Esophagus squamous epithelium (tissue), 4 donors: Measurements from ENCODE around the gene SPECC1.

Experiments used
- POLR2A ChIP-seq, 4 donors: fragments of 450-650 bp; IDR thresholded peaks; one replicate each; pipeline ENCODE4 v1.6.1; 2017; ENCODE audit warnings: antibody characterized with exemption in 4 of 4, mild to moderate bottlenecking in 4 of 4, moderate library complexity in 3 of 4
- TF ChIP-seq, protein P1 (sequence below), 6 experiments: fragments of 450-650 bp in 4 of 6; fragments of 200-600 bp in 2 of 6; sonication (generic) in 2 of 6; IDR thresholded peaks; one replicate each; pipeline ENCODE4 v1.5.1; 2016 to 2019; ENCODE audit warnings: antibody characterized with exemption in 6 of 6, mild to moderate bottlenecking in 4 of 6, moderate library complexity in 4 of 6

DNA sequence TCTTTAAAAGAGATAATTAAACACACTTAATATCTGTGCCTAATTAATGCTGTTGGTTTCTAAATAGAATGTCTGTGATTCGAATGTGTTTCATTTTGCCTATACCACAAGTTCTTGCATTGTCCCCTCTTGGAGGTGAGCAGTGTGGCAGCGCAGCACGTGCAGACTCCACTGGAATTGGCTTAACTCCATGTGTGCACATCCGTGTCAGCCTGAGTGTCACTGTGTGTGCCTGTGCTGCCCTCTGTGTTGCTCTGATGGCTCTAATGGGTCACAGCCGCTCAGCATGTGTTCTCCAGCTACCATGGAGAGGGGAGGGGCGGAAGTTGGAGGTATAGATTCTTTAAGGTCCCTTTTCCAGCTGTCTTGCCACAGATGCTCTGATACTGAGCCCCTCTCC, 226.6 kb downstream of the SPECC1 start:
- TF ChIP-seq, protein P1, sequence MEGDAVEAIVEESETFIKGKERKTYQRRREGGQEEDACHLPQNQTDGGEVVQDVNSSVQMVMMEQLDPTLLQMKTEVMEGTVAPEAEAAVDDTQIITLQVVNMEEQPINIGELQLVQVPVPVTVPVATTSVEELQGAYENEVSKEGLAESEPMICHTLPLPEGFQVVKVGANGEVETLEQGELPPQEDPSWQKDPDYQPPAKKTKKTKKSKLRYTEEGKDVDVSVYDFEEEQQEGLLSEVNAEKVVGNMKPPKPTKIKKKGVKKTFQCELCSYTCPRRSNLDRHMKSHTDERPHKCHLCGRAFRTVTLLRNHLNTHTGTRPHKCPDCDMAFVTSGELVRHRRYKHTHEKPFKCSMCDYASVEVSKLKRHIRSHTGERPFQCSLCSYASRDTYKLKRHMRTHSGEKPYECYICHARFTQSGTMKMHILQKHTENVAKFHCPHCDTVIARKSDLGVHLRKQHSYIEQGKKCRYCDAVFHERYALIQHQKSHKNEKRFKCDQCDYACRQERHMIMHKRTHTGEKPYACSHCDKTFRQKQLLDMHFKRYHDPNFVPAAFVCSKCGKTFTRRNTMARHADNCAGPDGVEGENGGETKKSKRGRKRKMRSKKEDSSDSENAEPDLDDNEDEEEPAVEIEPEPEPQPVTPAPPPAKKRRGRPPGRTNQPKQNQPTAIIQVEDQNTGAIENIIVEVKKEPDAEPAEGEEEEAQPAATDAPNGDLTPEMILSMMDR (IDR thresholded peaks at IDR 0.05), result no peak
- no peak for TF ChIP-seq POLR2A (IDR thresholded peaks at IDR 0.05)
